Stomach (tissue), 4 donors: ENCODE results near the gene KIF1A.

Experiments used
- CTCF ChIP-seq, 7 experiments: fragments of 450-650 bp in 4 of 7; fragments of 200-600 bp in 3 of 7; sonication (generic) in 3 of 7; IDR thresholded peaks; one replicate each; pipeline ENCODE4 v1.5.1; 2016 to 2019; ENCODE audit warnings: antibody characterized with exemption in 7 of 7, control low read depth in 2 of 7, mild to moderate bottlenecking in 1 of 7
- EP300 ChIP-seq: sonication (generic); formaldehyde crosslinking; IDR thresholded peaks from one replicate; pipeline ENCODE4 v1.6.1; 2017; ENCODE audit warnings: antibody characterized with exemption
- POLR2A ChIP-seq, 4 donors: fragments of 450-650 bp; IDR thresholded peaks; one replicate each; pipeline ENCODE4 v1.6.1; 2016; ENCODE audit warnings: antibody characterized with exemption in 4 of 4, control low read depth in 2 of 4, mild to moderate bottlenecking in 1 of 4, moderate library complexity in 1 of 4
- POLR2AphosphoS5 ChIP-seq, 3 donors: sonication (generic); formaldehyde crosslinking; IDR thresholded peaks; one replicate each; pipeline ENCODE4 v1.6.1; 2016; ENCODE audit warnings: antibody characterized with exemption in 3 of 3

GRCh38 chr2:240747256-240747655 is 72.8 kb downstream of the KIF1A start:
- TF ChIP-seq CTCF (IDR thresholded peaks at IDR 0.05), result no peak
- TF ChIP-seq POLR2A (IDR thresholded peaks at IDR 0.05), result no peak
- TF ChIP-seq EP300, result no peak
- no peak for TF ChIP-seq POLR2AphosphoS5 (IDR thresholded peaks at IDR 0.05)
